Measurements from ENCODE around the gene PARD6A. TPM values are rescaled to one million over a fixed set of nuclear protein-coding genes. Genes with fewer than 3 reads are reported as not detected.
"Not testable (repeated sequence)": the region's sequence is repeated elsewhere in the genome, so short reads cannot be mapped to it uniquely, and the experiment has no call there.

Gene PARD6A
- total RNA-seq, 2 donors from 2014 or later, result 2.6 to 3.7 TPM

DNA sequence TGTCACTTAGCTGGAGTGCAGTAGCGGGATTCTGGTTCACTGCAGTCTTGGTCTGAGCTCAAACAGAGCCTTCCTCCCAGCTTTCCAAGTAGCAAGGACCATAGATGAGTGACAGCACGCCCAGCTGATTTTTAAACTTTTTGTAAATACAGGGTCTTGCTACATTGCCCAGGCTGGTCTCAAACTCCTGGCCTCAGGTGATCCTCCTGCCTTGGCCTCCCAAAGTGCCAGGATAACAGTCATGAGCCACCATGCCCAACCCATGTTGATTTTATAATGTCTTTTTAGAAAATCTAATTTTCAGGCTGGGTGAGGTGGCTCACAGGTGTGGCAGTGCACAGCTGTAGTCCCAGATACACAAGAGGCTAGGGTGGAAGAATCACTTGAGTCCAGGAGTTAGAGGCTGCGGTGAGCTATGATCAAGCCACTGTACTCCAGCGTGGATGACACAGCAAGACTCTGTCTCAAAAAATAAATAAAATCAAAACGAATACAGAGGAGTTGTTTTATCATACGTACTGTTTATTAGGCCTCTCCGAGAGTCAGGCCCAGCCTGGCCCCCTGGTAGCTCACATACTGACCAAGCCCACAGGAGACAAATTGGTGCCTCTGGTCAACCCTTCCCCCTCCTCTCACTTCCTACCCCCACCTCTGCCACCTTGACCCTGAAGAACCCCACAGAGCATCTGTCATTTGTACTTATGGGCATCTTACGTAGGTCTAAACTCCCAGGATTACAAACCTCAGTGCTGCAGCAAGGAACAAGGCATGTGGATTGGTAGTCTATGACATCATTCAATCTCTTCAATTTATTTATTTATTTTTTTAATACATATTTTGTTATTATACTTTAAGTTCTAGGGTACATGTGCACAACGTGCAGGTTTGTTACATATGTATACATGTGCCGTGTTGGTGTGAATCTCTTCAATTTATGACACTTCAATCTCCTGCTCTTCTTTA is 19.5 kb downstream of the PARD6A start:
- H3K4me1 ChIP-seq (ENCODE audit: control insufficient read depth, insufficient read depth, low read length), result no peaks in the 10 kb centered on the region

DNA sequence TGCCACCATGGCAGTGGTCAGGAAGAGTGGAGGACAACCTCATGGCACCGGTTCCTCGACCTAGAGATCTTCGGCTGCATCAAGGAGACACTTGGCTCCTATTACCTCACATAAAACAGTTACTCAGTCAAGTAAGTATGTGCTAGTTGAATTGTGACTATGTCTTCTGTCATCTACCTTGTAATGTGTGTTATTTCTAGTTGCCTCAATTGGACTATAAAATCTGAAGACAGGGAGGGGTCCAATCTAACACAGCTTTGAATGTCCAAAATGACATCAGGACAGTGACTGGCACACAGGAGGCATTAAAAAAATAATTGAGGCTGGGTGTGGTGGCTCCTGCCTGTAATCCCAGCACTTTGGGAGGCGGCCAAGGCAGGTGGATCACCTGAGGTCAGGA is 23.0 kb downstream of the PARD6A start:
- no peak overlapping the region for H3K27ac ChIP-seq (ENCODE audit: low read depth, low read length)
- TF ChIP-seq, protein P1, sequence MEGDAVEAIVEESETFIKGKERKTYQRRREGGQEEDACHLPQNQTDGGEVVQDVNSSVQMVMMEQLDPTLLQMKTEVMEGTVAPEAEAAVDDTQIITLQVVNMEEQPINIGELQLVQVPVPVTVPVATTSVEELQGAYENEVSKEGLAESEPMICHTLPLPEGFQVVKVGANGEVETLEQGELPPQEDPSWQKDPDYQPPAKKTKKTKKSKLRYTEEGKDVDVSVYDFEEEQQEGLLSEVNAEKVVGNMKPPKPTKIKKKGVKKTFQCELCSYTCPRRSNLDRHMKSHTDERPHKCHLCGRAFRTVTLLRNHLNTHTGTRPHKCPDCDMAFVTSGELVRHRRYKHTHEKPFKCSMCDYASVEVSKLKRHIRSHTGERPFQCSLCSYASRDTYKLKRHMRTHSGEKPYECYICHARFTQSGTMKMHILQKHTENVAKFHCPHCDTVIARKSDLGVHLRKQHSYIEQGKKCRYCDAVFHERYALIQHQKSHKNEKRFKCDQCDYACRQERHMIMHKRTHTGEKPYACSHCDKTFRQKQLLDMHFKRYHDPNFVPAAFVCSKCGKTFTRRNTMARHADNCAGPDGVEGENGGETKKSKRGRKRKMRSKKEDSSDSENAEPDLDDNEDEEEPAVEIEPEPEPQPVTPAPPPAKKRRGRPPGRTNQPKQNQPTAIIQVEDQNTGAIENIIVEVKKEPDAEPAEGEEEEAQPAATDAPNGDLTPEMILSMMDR (conservative IDR thresholded peaks at IDR 0.05), result no peak
- Mint-ChIP-seq H3K9me3 (no peaks in the 10 kb centered on the region), H3K27ac (no peak overlapping the region), H3K4me3 (no peak overlapping the region), H3K27me3 (ENCODE audit: insufficient read depth) (no peaks in the 10 kb centered on the region), H3K4me1 (no peaks in the 10 kb centered on the region), H3K36me3 (ENCODE audit: low read depth) (peaks cover 27% of the 10 kb centered on the region)
- H3K4me3 ChIP-seq (ENCODE audit: low read length), result no peak overlapping the region
- H3K9ac ChIP-seq (ENCODE audit: extremely low read depth, low read length, poor library complexity, severe bottlenecking), result no peak overlapping the region
- 100% methylated on average over 4 of the region's 4 CpGs; no CpG with 5 or more reads in 1 of the 2 experiments for WGBS, 2 experiments (ENCODE audit: insufficient coverage in 1 of 2, insufficient read length in 1 of 2)
- H3K9me3 ChIP-seq (ENCODE audit: control insufficient read depth, low read length), result no peaks in the 10 kb centered on the region
- H3K4me1 ChIP-seq (ENCODE audit: control insufficient read depth, insufficient read depth, low read length), result no peaks in the 10 kb centered on the region
- peaks cover 25% of the 10 kb centered on the region for H3K36me3 ChIP-seq (ENCODE audit: control insufficient read depth, insufficient read depth, low read length)
- H3K27me3 ChIP-seq (ENCODE audit: control insufficient read depth, insufficient read depth, low read length, poor library complexity, severe bottlenecking), result no peaks in the 10 kb centered on the region
- no peak for DNase-seq

More for the DNA sequence above, 19.5 kb downstream of the PARD6A start:
- H3K27me3 Mint-ChIP-seq (ENCODE audit: insufficient read depth), result no peaks in the 10 kb centered on the region
- peaks cover 23% of the 10 kb centered on the region for H3K36me3 ChIP-seq (ENCODE audit: control insufficient read depth, insufficient read depth, low read length)
- H3K27me3 ChIP-seq (ENCODE audit: control insufficient read depth, insufficient read depth, low read length, poor library complexity, severe bottlenecking), result no peaks in the 10 kb centered on the region
- H3K9me3 Mint-ChIP-seq, result no peaks in the 10 kb centered on the region
- H3K4me3 Mint-ChIP-seq, result no peak overlapping the region
- 92% methylated on average over 7 to 10 of the region's 10 CpGs for WGBS, 2 experiments (ENCODE audit: insufficient coverage in 1 of 2, insufficient read length in 1 of 2)
- peak; percentile 17 for DNase-seq
- H3K9ac ChIP-seq (ENCODE audit: extremely low read depth, low read length, poor library complexity, severe bottlenecking), result no peak overlapping the region
- no peaks in the 10 kb centered on the region for H3K9me3 ChIP-seq (ENCODE audit: control insufficient read depth, low read length)
- no peaks in the 10 kb centered on the region for H3K4me1 Mint-ChIP-seq
- H3K27ac ChIP-seq (ENCODE audit: low read depth, low read length), result no peak overlapping the region
- no peak overlapping the region for H3K27ac Mint-ChIP-seq
- TF ChIP-seq, protein P1 (conservative IDR thresholded peaks at IDR 0.05), result no peak
- H3K36me3 Mint-ChIP-seq (ENCODE audit: low read depth), result peaks cover 26% of the 10 kb centered on the region
- H3K4me3 ChIP-seq (ENCODE audit: low read length), result no peak overlapping the region

DNA sequence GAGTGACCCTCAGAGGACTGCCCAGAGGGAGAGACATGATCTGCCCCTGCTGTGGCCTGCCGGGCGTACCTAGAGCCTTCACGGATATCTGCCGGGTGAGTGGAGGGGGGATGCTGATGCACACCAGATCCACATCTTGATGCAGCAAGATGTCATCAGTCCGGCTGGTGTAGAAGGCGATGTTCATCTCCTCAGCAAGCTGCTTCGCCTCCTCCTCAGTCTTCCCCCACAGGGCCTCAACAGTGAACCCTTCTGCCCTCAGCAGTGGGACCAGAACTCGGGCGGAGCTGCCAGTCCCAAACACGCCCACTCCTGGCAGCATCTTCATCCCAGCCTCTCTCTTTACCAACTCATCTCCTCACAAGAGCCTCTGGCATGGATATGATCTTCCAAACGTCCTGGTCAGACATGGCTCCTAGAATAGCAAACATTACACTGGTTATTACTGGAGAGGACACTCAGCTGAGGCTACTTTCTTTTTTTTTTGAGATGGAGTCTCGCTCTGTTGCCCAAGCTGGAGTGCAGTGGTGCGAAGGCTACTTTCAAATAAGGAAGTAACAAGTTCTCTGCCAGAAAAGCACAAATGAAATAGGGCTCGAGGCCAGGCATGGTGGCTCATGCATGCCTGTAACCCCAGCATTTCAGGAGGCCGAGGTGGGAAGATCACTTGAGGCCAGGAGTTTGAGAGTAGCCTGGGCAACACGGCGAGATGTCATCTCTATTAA is 24.8 kb downstream of the PARD6A start:
- H3K9me3 ChIP-seq (ENCODE audit: control insufficient read depth, low read length), result no peaks in the 10 kb centered on the region
- no peaks in the 10 kb centered on the region for H3K4me1 ChIP-seq (ENCODE audit: control insufficient read depth, insufficient read depth, low read length)
- H3K4me3 ChIP-seq (ENCODE audit: low read length), result no peak overlapping the region
- Mint-ChIP-seq H3K4me3 (no peak overlapping the region), H3K36me3 (ENCODE audit: low read depth) (peaks cover 28% of the 10 kb centered on the region), H3K9me3 (no peaks in the 10 kb centered on the region), H3K27me3 (ENCODE audit: insufficient read depth) (no peaks in the 10 kb centered on the region), H3K4me1 (no peaks in the 10 kb centered on the region), H3K27ac (peak overlapping the region; percentile 39)
- H3K27ac ChIP-seq (ENCODE audit: low read depth, low read length), result no peak overlapping the region
- 91 to 93% methylated on average over 13 to 15 of the region's 17 CpGs for WGBS, 2 experiments (ENCODE audit: insufficient coverage in 1 of 2, insufficient read length in 1 of 2)
- no peak overlapping the region for H3K9ac ChIP-seq (ENCODE audit: extremely low read depth, low read length, poor library complexity, severe bottlenecking)
- no peak for DNase-seq
- H3K36me3 ChIP-seq (ENCODE audit: control insufficient read depth, insufficient read depth, low read length), result peaks cover 21% of the 10 kb centered on the region
- TF ChIP-seq, protein P1 (conservative IDR thresholded peaks at IDR 0.05), result no peak
- no peaks in the 10 kb centered on the region for H3K27me3 ChIP-seq (ENCODE audit: control insufficient read depth, insufficient read depth, low read length, poor library complexity, severe bottlenecking)

DNA sequence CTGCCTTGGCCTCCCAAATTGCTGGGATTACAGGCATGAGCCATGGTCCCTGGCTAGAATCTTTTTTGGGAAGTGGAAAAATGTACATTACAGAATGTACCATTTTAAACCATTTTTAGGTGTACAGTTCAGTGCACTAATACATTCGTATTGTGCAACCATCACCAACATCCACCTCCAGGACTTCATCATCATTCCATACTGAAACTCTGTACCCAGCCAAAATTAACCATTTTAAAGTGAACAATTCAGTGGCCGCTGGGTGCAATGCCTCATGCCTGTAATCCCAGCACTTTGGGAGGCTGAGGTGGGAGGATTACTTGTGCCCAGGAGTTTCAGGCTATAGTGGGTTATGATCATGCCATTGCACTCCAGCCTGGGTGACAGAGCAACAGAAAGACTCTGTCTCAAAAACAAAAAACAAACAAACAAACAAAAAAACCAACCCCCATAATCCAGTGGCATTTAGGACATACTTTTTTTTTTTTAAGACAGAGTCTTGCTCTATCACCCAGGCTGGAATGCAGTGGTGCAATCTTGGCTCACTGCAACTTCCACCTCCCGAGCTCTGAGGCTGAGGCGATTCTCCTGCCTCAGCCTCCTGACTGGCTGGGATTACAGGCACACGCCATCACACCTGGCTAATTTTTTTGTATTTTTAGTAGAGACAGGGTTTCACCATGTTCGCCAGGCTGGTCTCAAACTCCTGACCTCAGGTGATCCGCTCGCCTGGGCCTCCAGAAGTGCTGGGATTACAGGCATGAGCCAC is 32.9 kb downstream of the PARD6A start:
- not testable (repeated sequence) for H3K4me3 ChIP-seq (ENCODE audit: low read length); H3K27me3 Mint-ChIP-seq (ENCODE audit: insufficient read depth); H3K4me1 ChIP-seq (ENCODE audit: control insufficient read depth, insufficient read depth, low read length); H3K27me3 ChIP-seq (ENCODE audit: control insufficient read depth, insufficient read depth, low read length, poor library complexity, severe bottlenecking); H3K9me3 ChIP-seq (ENCODE audit: control insufficient read depth, low read length); H3K9ac ChIP-seq (ENCODE audit: extremely low read depth, low read length, poor library complexity, severe bottlenecking); H3K27ac Mint-ChIP-seq; H3K4me1 Mint-ChIP-seq; H3K9me3 Mint-ChIP-seq; DNase-seq; H3K4me3 Mint-ChIP-seq; H3K27ac ChIP-seq (ENCODE audit: low read depth, low read length)
- 90 to 92% methylated on average over 6 to 8 of the region's 8 CpGs for WGBS, 2 experiments (ENCODE audit: insufficient coverage in 1 of 2, insufficient read length in 1 of 2)
- H3K36me3 ChIP-seq (ENCODE audit: control insufficient read depth, insufficient read depth, low read length), result peaks cover 13% of the 10 kb centered on the region
- peaks cover 20% of the 10 kb centered on the region for H3K36me3 Mint-ChIP-seq (ENCODE audit: low read depth)

Data from endodermal cell (in vitro differentiated cells).